Large intestine (tissue), 3 donors: Measurements from ENCODE around the gene MLLT6. TPM values are rescaled to one million over a fixed set of nuclear protein-coding genes. Genes with fewer than 3 reads are reported as not detected.

ENCODE experiments used
- DNase-seq, 2 donors: peaks; one replicate each; pipeline versions ENCODE4 v3.0.0 to v3.0.0-alpha.2; 2013
- H3K27ac ChIP-seq: one replicate; pipeline ENCODE4 v1.5.1; 2013; ENCODE audit warnings: low read length
- H3K27me3 ChIP-seq: 2 replicates; pipeline ENCODE4 v1.6.1; 2013; ENCODE audit warnings: low read length; ENCODE audit not compliant: control insufficient read depth, insufficient read depth
- H3K36me3 ChIP-seq: 2 replicates; pipeline ENCODE4 v1.6.1; 2013; ENCODE audit warnings: low read length; ENCODE audit not compliant: control insufficient read depth, insufficient read depth
- H3K4me1 ChIP-seq: one replicate; pipeline ENCODE4 v1.6.1; 2013; ENCODE audit warnings: low read length; ENCODE audit not compliant: control insufficient read depth, insufficient read depth
- H3K4me3 ChIP-seq: one replicate; pipeline ENCODE4 v1.5.1; 2013; ENCODE audit warnings: low read length
- H3K9me3 ChIP-seq: one replicate; pipeline ENCODE4 v1.6.1; 2013; ENCODE audit warnings: mild to moderate bottlenecking, low read depth, low read length, moderate library complexity; ENCODE audit not compliant: control insufficient read depth
- WGBS: methylation state at CpG from one replicate; pipeline ENCODE4 v1.1.5; 2013; ENCODE audit warnings: low lambda C conversion rate; ENCODE audit not compliant: insufficient coverage; 5-methylcytosine and 5-hydroxymethylcytosine counted together
- polyA plus RNA-seq: library from polyadenylated mRNA; unstranded; fragments of 120-200 nt; gene quantifications from one replicate; pipeline ENCODE4 v1.2.1, GENCODE V29; 2013

Gene MLLT6
- polyA plus RNA-seq, 1 donor, result 98.2 TPM

- H3K4me3 ChIP-seq, result no peak overlapping the region
- H3K9me3 ChIP-seq, result no peaks in the 10 kb centered on the region
- DNase-seq, result peak; percentile 81 to 86
- peaks cover 12% of the 10 kb centered on the region for H3K4me1 ChIP-seq
- no peak overlapping the region for H3K27ac ChIP-seq
- no peaks in the 10 kb centered on the region for H3K36me3 ChIP-seq
- WGBS, result no CpG with 5 or more reads among the region's 9 CpGs
- peaks cover 49% of the 10 kb centered on the region for H3K27me3 ChIP-seq
Measured at GRCh38 chr17:38676706-38677504, 28.2 kb upstream of the MLLT6 start.

GRCh38 chr17:38677819-38678218 is 27.3 kb upstream of the MLLT6 start:
- no CpG with 5 or more reads among the region's 6 CpGs for WGBS
- H3K4me1 ChIP-seq, result peaks cover 7% of the 10 kb centered on the region
- DNase-seq, result no peak
- H3K27ac ChIP-seq, result no peak overlapping the region
- H3K9me3 ChIP-seq, result no peaks in the 10 kb centered on the region
- no peak overlapping the region for H3K4me3 ChIP-seq
- H3K27me3 ChIP-seq, result peaks cover 40% of the 10 kb centered on the region
- H3K36me3 ChIP-seq, result no peaks in the 10 kb centered on the region

- H3K36me3 ChIP-seq, result no peaks in the 10 kb centered on the region
- no peak overlapping the region for H3K27ac ChIP-seq
- no CpG with 5 or more reads among the region's 3 CpGs for WGBS
- no peaks in the 10 kb centered on the region for H3K9me3 ChIP-seq
- no peaks in the 10 kb centered on the region for H3K4me1 ChIP-seq
- peaks cover 8% of the 10 kb centered on the region for H3K27me3 ChIP-seq
- DNase-seq, result no peak
- no peak overlapping the region for H3K4me3 ChIP-seq
Measured at GRCh38 chr17:38681096-38681495, 24.0 kb upstream of the MLLT6 start.

GRCh38 chr17:38685491-38685890 is 19.6 kb upstream of the MLLT6 start:
- DNase-seq, result no peak
- Histone ChIP-seq H3K9me3 (no peaks in the 10 kb centered on the region), H3K36me3 (no peaks in the 10 kb centered on the region), H3K27me3 (no peaks in the 10 kb centered on the region), H3K27ac (no peak overlapping the region), H3K4me1 (no peaks in the 10 kb centered on the region), H3K4me3 (no peak overlapping the region)
- WGBS, result 90% methylated on average over 3 of the region's 12 CpGs

GRCh38 chr17:38687286-38687685 is 17.8 kb upstream of the MLLT6 start:
- Histone ChIP-seq H3K4me1 (no peaks in the 10 kb centered on the region), H3K36me3 (no peaks in the 10 kb centered on the region), H3K27ac (no peak overlapping the region), H3K27me3 (no peaks in the 10 kb centered on the region), H3K4me3 (no peak overlapping the region), H3K9me3 (no peaks in the 10 kb centered on the region)
- no peak for DNase-seq
- WGBS, result no CpG with 5 or more reads among the region's 5 CpGs

GRCh38 chr17:38690386-38690785 is 14.7 kb upstream of the MLLT6 start:
- no CpG with 5 or more reads among the region's 4 CpGs for WGBS
- Histone ChIP-seq H3K4me1 (peaks cover 10% of the 10 kb centered on the region), H3K27me3 (no peaks in the 10 kb centered on the region), H3K9me3 (no peaks in the 10 kb centered on the region), H3K36me3 (no peaks in the 10 kb centered on the region), H3K4me3 (no peak overlapping the region), H3K27ac (peak overlapping the region; percentile 19)
- DNase-seq, result no peak

- peaks cover 10% of the 10 kb centered on the region for H3K4me1 ChIP-seq
- H3K27me3 ChIP-seq, result no peaks in the 10 kb centered on the region
- no peaks in the 10 kb centered on the region for H3K36me3 ChIP-seq
- peak in 1 of 2 donors; percentile 32 for DNase-seq
- no CpG with 5 or more reads among the region's 4 CpGs for WGBS
- H3K4me3 ChIP-seq, result no peak overlapping the region
- no peaks in the 10 kb centered on the region for H3K9me3 ChIP-seq
- H3K27ac ChIP-seq, result no peak overlapping the region
Measured at GRCh38 chr17:38691154-38691553, 13.9 kb upstream of the MLLT6 start.

GRCh38 chr17:38693700-38694329 is 11.3 kb upstream of the MLLT6 start:
- Histone ChIP-seq H3K9me3 (no peaks in the 10 kb centered on the region), H3K4me1 (peaks cover 10% of the 10 kb centered on the region), H3K36me3 (no peaks in the 10 kb centered on the region), H3K4me3 (no peak overlapping the region), H3K27me3 (no peaks in the 10 kb centered on the region), H3K27ac (no peak overlapping the region)
- peak; percentile 62 to 69 for DNase-seq
- no CpG with 5 or more reads among the region's 12 CpGs for WGBS

GRCh38 chr17:38697061-38697820 is 7.8 kb upstream of the MLLT6 start:
- WGBS, result no CpG with 5 or more reads among the region's 4 CpGs
- DNase-seq, result no peak
- H3K4me1 ChIP-seq, result peaks cover 27% of the 10 kb centered on the region

GRCh38 chr17:38698760-38699159 is 6.3 kb upstream of the MLLT6 start:
- peaks cover 33% of the 10 kb centered on the region for H3K4me1 ChIP-seq
- no peaks in the 10 kb centered on the region for H3K27me3 ChIP-seq
- no peak for DNase-seq
- no peak overlapping the region for H3K27ac ChIP-seq
- no peak overlapping the region for H3K4me3 ChIP-seq
- H3K36me3 ChIP-seq, result no peaks in the 10 kb centered on the region
- no CpG with 5 or more reads among the region's 5 CpGs for WGBS
- H3K9me3 ChIP-seq, result no peaks in the 10 kb centered on the region

More at GRCh38 chr17:38697061-38697820, 7.8 kb upstream of the MLLT6 start:
- Histone ChIP-seq H3K36me3 (no peaks in the 10 kb centered on the region), H3K27me3 (no peaks in the 10 kb centered on the region), H3K27ac (no peak overlapping the region), H3K9me3 (no peaks in the 10 kb centered on the region), H3K4me3 (no peak overlapping the region)
